ENCODE results near the gene TMC3. TPM values are rescaled to one million over a fixed set of nuclear protein-coding genes. Genes with fewer than 3 reads are reported as not detected.

TMC3 gene
- total and polyA plus RNA-seq, 10 of the 15 experiments (the other 5 are each of a cell fraction or from before 2014, with no cell fraction given) = 0.03 to 0.04 (median 0.04) TPM; not detected in 7

- in situ Hi-C loops (cut with MboI) (loop anchor here (10.0 to 25.0 kb wide), 5 partner anchors 300 to 1918 kb away; partner anchors contain the start of genes HDGFL3 and RPS17), intact Hi-C loops (cut with micrococcal nuclease; ENCODE audit: unreplicated experiment) (loop anchor here (1.0 to 10.0 kb wide), 3 partner anchors 19 to 750 kb away; partner anchors contain the start of gene MEX3B)
- FAIRE-seq = no peak
- Histone ChIP-seq H3K4me1 (ENCODE audit: control insufficient read depth, insufficient read depth, low read length) (peaks cover 64% of the 10 kb centered on the region), H3K4me2 (ENCODE audit: control insufficient read depth, insufficient read depth) (peak overlapping the region; percentile 100), H3K27me3 (replicated peaks in 1 of 2; ENCODE audit: control insufficient read depth in 2 of 2, insufficient read depth in 2 of 2, low read length in 1 of 2) (no peaks in the 10 kb centered on the region), H3K79me2 (ENCODE audit: control insufficient read depth, insufficient read depth, low read length) (peaks cover 59% of the 10 kb centered on the region), H3K36me3 (ENCODE audit: control insufficient read depth in 2 of 2, insufficient read depth in 2 of 2, low read length in 1 of 2) (no peaks in the 10 kb centered on the region), H4K20me1 (ENCODE audit: control insufficient read depth, insufficient read depth) (no peaks in the 10 kb centered on the region), H2AFZ (ENCODE audit: control insufficient read depth, low read depth, low read length) (no peak overlapping the region; the same call in 1 of the 2 replicates), H3K9ac (ENCODE audit: control insufficient read depth, insufficient read depth, low read length) (peak overlapping the region; percentile 92), H3K27ac (ENCODE audit: control insufficient read depth, insufficient read depth) (peak overlapping the region; percentile 99), H3K4me3 (peak overlapping the region; percentile 60; the same call in 1 of the 2 replicates), H3K9me3 (replicated peaks; ENCODE audit: control insufficient read depth, insufficient read depth, low read length) (no peaks in the 10 kb centered on the region)
- ChIA-PET SMC1A (ENCODE audit: uncharacterized antibody, unreplicated experiment) (interaction anchor here (0.7 to 9.6 kb wide), 8 partner anchors 8 to 30 kb away, joined by 3 to 109 read pairs (median 18); no protein-coding TSS in a partner anchor), POLR2A (interaction anchor here (1.7 to 5.3 kb wide), 5 partner anchors 8 to 29 kb away, joined by 3 to 103 read pairs (median 20); partner anchors contain the start of gene STARD5), RAD21 (ENCODE audit: unreplicated experiment) (interaction anchor here (1.2 to 8.4 kb wide), 7 partner anchors 9 to 29 kb away, joined by 3 to 83 read pairs (median 12); partner anchors contain the start of gene STARD5), CTCF (interaction anchor here (0.6 to 6.6 kb wide), 12 partner anchors 8 to 665 kb away, joined by 3 to 66 read pairs (median 6); partner anchors contain the start of gene STARD5)
- WGBS (ENCODE audit: insufficient coverage, insufficient replicate concordance, low lambda C conversion rate, missing lambda C conversion rate) = 19% methylated on average over 6 of the region's 6 CpGs
- no peak for DNase-seq (ENCODE audit: low read depth, low spot score)
- ATAC-seq = peak; percentile 34
- BruUV-seq (replicated peaks) = no TSS peak
- TF ChIP-seq RAD51 (IDR thresholded peaks at IDR 0.05) = peak; percentile 76
- peak; percentile 48; the same call in 1 of the 2 replicates for TF ChIP-seq BMI1 (IDR thresholded peaks at IDR 0.05; ENCODE audit: borderline replicate concordance)
- TF ChIP-seq MXI1 (IDR thresholded peaks at IDR 0.05; ENCODE audit: low read depth, low read length) = peak; percentile 57; the same call in 1 of the 2 replicates
- 0 out of 2 replicates have a peak, but pooled peaks have one; percentile 7 for TF ChIP-seq IKZF1 (conservative IDR thresholded peaks at IDR 0.05)
- no peak for TF ChIP-seq ELK1 (IDR thresholded peaks at IDR 0.05; ENCODE audit: low read depth, low read length)
- TF ChIP-seq MYC (IDR thresholded peaks at IDR 0.05; ENCODE audit: insufficient read depth, insufficient read length, insufficient replicate concordance, low read length, severe bottlenecking) = peak; percentile 24
- TF ChIP-seq NKRF (conservative IDR thresholded peaks at IDR 0.05) = 0 out of 2 replicates have a peak, but pooled peaks have one; percentile 23
- no peak for TF ChIP-seq NFYB (IDR thresholded peaks at IDR 0.05; ENCODE audit: insufficient read depth, low read depth, low read length)
- peak; percentile 50 for TF ChIP-seq USF1 (IDR thresholded peaks at IDR 0.05; ENCODE audit: borderline replicate concordance, extremely low read length, insufficient read depth, low read depth, low read length)
- peak; percentile 40 to 79 (median 72) for TF ChIP-seq CTCF (IDR thresholded peaks at IDR 0.05 in 2 of 3, conservative IDR thresholded peaks at IDR 0.05 in 1 of 3; ENCODE audit: control insufficient read depth in 2 of 3, extremely low read depth in 1 of 3, insufficient read depth in 1 of 3, low read depth in 3 of 3, low read length in 3 of 3)
- TF ChIP-seq ATF7 (IDR thresholded peaks at IDR 0.05; ENCODE audit: low read depth) = no peak
- TF ChIP-seq FOXM1 (IDR thresholded peaks at IDR 0.05; ENCODE audit: low read depth, low read length) = no peak
- peak; percentile 36; the same call in 1 of the 2 replicates for TF ChIP-seq USF2 (IDR thresholded peaks at IDR 0.05; ENCODE audit: borderline replicate concordance, low read depth, low read length)
- TF ChIP-seq ZNF384 (IDR thresholded peaks at IDR 0.05; ENCODE audit: borderline replicate concordance, low read depth, low read length) = no peak
- TF ChIP-seq CBX5 (IDR thresholded peaks at IDR 0.05; ENCODE audit: low read depth) = no peak
These were observed 79.5 kb downstream of the TMC3 start for GRCh38 chr15:81294516-81294880.
